Measurements from ENCODE around the gene PGS1.

GRCh38 chr17:78365561-78366108 is 12.8 kb upstream of the PGS1 start:
- TF ChIP-seq POLR2AphosphoS5 (IDR thresholded peaks at IDR 0.05; ENCODE audit: borderline replicate concordance, low read depth, low read length): no peak
- no peak for TF ChIP-seq EZH2 (IDR thresholded peaks at IDR 0.05)
- TF ChIP-seq FOXP2 (optimal IDR thresholded peaks at IDR 0.05; ENCODE audit: control extremely low read depth, extremely low read length, insufficient read depth): no peak
